ENCODE results near the gene CMKLR1. TPM values are rescaled to one million over a fixed set of nuclear protein-coding genes. Genes with fewer than 3 reads are reported as not detected.

The CMKLR1 gene
- total and polyA plus RNA-seq, 10 of the 15 experiments (the other 5 are each of a cell fraction or from before 2014, with no cell fraction given), result 13.8 to 52.3 (median 26.2) TPM

DNA sequence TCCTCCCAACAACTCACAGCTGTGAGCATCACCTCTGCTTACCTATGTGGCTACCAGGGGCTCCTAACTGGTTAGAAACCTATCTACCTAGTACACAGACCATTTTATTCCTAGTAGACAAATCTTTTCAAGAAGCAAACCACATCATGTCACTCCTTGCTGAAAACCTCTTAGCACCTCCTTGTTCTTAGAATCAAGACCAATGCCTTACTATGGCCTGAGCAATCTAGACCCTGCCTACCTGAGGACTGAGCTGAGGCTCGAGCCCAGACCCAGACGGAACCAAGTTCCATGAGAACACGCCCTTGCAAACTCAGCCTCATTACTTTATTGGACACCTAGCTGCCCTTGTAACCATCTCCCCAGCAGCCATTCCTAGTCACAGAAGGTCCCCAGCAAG lies 32.6 kb downstream of the CMKLR1 start (continued):
- TF ChIP-seq STAT3 (IDR thresholded peaks at IDR 0.05; ENCODE audit: low read depth, low read length), result no peak
- TF ChIP-seq EP300 (IDR thresholded peaks at IDR 0.05; ENCODE audit: borderline replicate concordance in 1 of 2, control insufficient read depth in 1 of 2, low read depth in 2 of 2, low read length in 2 of 2), result no peak
- TF ChIP-seq KDM1A (IDR thresholded peaks at IDR 0.05; ENCODE audit: borderline replicate concordance), result no peak

DNA sequence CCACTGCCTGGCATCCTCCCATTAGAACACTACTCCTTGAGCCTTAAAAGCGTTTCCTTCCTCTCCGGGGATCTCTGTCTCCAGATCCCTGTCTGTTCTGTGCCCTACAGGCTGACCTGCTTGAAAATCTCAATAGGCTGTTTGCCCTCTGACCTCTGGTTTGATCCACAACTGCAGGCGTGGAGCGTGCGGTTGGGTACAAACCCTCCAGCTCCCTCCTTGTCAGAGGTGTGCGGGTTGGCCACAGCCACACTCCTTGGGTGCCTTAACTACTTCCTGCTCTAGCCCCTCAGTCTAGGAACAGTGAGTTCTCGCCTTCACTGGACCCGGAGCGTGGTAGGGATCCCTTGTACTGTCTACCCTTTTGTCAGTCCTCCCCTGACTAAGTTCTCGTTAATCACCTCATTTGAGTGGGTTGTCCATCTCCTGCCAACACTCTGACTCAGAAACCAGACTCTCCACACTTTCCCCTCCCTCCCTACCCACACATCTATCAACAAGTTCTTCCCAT lies 33.1 kb downstream of the CMKLR1 start:
- no peaks in the 10 kb centered on the region for H3K27me3 ChIP-seq (replicated peaks in 1 of 2; ENCODE audit: control insufficient read depth in 2 of 2, insufficient read depth in 2 of 2, low read length in 1 of 2)
- ChIA-PET SMC1A (ENCODE audit: uncharacterized antibody, unreplicated experiment) (interaction anchor here (0.9 to 2.4 kb wide), 3 partner anchors 9 to 28 kb away, joined by 3 to 8 read pairs (median 6); no protein-coding TSS in a partner anchor), CTCF (interaction anchor here (0.8 kb wide), 1 partner anchor 8 kb away, joined by 3 read pairs; no protein-coding TSS in a partner anchor), POLR2A (interaction anchor here (1.5 to 4.2 kb wide), 2 partner anchors 8 to 11 kb away, joined by 3 to 16 read pairs; no protein-coding TSS in a partner anchor), RAD21 (ENCODE audit: unreplicated experiment) (interaction anchor here (1.0 kb wide), 1 partner anchor 12 kb away, joined by 4 read pairs; no protein-coding TSS in a partner anchor)
- DNase-seq (ENCODE audit: low read depth, low spot score) (no peak), ATAC-seq (no peak), FAIRE-seq (no peak)
- H3K9me3 ChIP-seq (replicated peaks; ENCODE audit: control insufficient read depth, insufficient read depth, low read length), result peaks cover 4% of the 10 kb centered on the region; the same call in 1 of the 3 replicates
- H3K79me2 ChIP-seq (ENCODE audit: control insufficient read depth, insufficient read depth, low read length), result peaks cover 2% of the 10 kb centered on the region
- no peak for TF ChIP-seq IRF4 (IDR thresholded peaks at IDR 0.05; ENCODE audit: low read depth, low read length)
- TF ChIP-seq, protein P1, sequence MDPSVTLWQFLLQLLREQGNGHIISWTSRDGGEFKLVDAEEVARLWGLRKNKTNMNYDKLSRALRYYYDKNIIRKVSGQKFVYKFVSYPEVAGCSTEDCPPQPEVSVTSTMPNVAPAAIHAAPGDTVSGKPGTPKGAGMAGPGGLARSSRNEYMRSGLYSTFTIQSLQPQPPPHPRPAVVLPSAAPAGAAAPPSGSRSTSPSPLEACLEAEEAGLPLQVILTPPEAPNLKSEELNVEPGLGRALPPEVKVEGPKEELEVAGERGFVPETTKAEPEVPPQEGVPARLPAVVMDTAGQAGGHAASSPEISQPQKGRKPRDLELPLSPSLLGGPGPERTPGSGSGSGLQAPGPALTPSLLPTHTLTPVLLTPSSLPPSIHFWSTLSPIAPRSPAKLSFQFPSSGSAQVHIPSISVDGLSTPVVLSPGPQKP (IDR thresholded peaks at IDR 0.05; ENCODE audit: low read depth, low read length), result no peak
- no peak for TF ChIP-seq IKZF1 (conservative IDR thresholded peaks at IDR 0.05)
- no peak for TF ChIP-seq TBL1XR1 (IDR thresholded peaks at IDR 0.05; ENCODE audit: low read depth, low read length)
- no peak for TF ChIP-seq SMC3 (IDR thresholded peaks at IDR 0.05; ENCODE audit: borderline replicate concordance, low read length)
- no peak for TF ChIP-seq JUND (IDR thresholded peaks at IDR 0.05; ENCODE audit: low read depth, low read length)
- TF ChIP-seq TCF3 (IDR thresholded peaks at IDR 0.05; ENCODE audit: borderline replicate concordance, insufficient read depth, low read depth, low read length), result no peak
- no peak for TF ChIP-seq RELA (IDR thresholded peaks at IDR 0.05; ENCODE audit: borderline replicate concordance, partially characterized antibody)
- TF ChIP-seq ZBED1 (IDR thresholded peaks at IDR 0.05; ENCODE audit: borderline replicate concordance), result no peak
- TF ChIP-seq CHD1 (IDR thresholded peaks at IDR 0.05; ENCODE audit: low read depth, low read length), result no peak
- no peak for TF ChIP-seq NRF1 (conservative IDR thresholded peaks at IDR 0.05; ENCODE audit: low read depth, low read length)
- no peak for TF ChIP-seq SIX5 (IDR thresholded peaks at IDR 0.05; ENCODE audit: low read depth, low read length, severe bottlenecking)
- peaks cover 65% of the 10 kb centered on the region for H3K4me1 ChIP-seq (ENCODE audit: control insufficient read depth, insufficient read depth, low read length)
- WGBS (ENCODE audit: insufficient coverage, insufficient replicate concordance, low lambda C conversion rate, missing lambda C conversion rate), result 61% methylated on average over 10 of the region's 10 CpGs
- H3K9ac ChIP-seq (ENCODE audit: control insufficient read depth, insufficient read depth, low read length), result no peak overlapping the region
- in situ Hi-C loops (cut with MboI) (no loop called here), intact Hi-C loops (cut with micrococcal nuclease; ENCODE audit: unreplicated experiment) (no loop called here)
- H4K20me1 ChIP-seq (ENCODE audit: control insufficient read depth, insufficient read depth), result no peaks in the 10 kb centered on the region
- no peak overlapping the region for H3K4me3 ChIP-seq
- H2AFZ ChIP-seq (ENCODE audit: control insufficient read depth, low read depth, low read length), result no peak overlapping the region
- H3K27ac ChIP-seq (ENCODE audit: control insufficient read depth, insufficient read depth), result no peak overlapping the region; the same call in 1 of the 2 replicates
- BruUV-seq (replicated peaks), result no TSS peak
- H3K36me3 ChIP-seq (ENCODE audit: control insufficient read depth in 2 of 2, insufficient read depth in 2 of 2, low read length in 1 of 2), result peaks cover 0 to 8% of the 10 kb centered on the region in 2 experiments; a peak in 2 of 4 replicates
- 0 out of 2 replicates have a peak overlapping the region, but pooled peaks have one; percentile 13 for H3K4me2 ChIP-seq (ENCODE audit: control insufficient read depth, insufficient read depth)
